ENCODE data around the gene PNCK. TPM values are rescaled to one million over a fixed set of nuclear protein-coding genes. Genes with fewer than 3 reads are reported as not detected.

The PNCK gene
- total RNA-seq, 1 experiment from 2014 or later, result 1.1 TPM

DNA sequence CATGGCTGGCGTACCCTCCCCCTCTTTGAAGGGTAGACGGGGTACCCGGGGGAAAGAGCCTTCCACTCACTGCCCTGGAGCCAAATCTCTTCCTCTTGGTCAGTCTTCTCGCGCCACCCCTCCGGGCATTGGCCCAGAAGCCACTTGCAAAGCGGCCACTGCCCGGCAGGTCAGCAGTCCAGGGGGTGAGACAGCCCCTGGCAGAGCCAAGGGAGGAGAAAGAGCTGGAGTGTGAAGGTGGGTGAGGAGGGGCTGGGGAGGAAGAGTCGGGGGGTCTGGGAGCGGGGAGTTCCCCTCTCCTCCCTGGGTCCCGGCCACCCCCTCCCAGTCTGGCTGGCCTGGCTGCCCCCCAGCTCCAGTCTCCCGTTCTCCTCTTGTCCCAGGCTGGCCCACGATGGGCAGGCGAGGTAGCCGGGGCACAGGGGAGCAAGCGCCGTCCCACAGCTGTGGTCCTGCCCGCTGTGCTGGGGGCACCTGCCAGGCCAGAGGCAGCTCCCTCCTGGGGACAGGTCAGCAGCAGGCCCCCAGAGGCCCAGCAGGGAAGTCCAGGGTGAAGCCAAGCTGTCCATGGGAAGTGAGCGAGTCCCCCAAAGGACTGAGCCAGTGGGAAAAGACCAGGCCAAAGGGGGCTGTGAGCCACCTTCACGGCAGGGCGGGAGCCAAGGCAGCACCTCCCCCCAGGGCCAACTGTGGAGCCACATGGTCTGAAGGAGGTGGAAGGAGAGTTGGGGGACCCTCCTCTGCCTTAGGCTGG is 48.2 kb downstream of the PNCK start:
- DNase-seq, result no peak
- H3K27me3 Mint-ChIP-seq (ENCODE audit: unreplicated experiment), result peaks cover 89% of the 10 kb centered on the region
- no TSS peak for BruUV-seq (replicated peaks)
- no peak overlapping the region for H3K27ac Mint-ChIP-seq (ENCODE audit: unreplicated experiment)
- H3K4me1 Mint-ChIP-seq (ENCODE audit: low read depth, unreplicated experiment), result no peaks in the 10 kb centered on the region
- TF ChIP-seq, protein P1, sequence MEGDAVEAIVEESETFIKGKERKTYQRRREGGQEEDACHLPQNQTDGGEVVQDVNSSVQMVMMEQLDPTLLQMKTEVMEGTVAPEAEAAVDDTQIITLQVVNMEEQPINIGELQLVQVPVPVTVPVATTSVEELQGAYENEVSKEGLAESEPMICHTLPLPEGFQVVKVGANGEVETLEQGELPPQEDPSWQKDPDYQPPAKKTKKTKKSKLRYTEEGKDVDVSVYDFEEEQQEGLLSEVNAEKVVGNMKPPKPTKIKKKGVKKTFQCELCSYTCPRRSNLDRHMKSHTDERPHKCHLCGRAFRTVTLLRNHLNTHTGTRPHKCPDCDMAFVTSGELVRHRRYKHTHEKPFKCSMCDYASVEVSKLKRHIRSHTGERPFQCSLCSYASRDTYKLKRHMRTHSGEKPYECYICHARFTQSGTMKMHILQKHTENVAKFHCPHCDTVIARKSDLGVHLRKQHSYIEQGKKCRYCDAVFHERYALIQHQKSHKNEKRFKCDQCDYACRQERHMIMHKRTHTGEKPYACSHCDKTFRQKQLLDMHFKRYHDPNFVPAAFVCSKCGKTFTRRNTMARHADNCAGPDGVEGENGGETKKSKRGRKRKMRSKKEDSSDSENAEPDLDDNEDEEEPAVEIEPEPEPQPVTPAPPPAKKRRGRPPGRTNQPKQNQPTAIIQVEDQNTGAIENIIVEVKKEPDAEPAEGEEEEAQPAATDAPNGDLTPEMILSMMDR (IDR thresholded peaks at IDR 0.05; ENCODE audit: unreplicated experiment), result no peak
- H3K9me3 Mint-ChIP-seq (ENCODE audit: low read depth, unreplicated experiment), result no peaks in the 10 kb centered on the region
- no peaks in the 10 kb centered on the region for H3K36me3 Mint-ChIP-seq (ENCODE audit: insufficient read depth, unreplicated experiment)
- no peak overlapping the region for H3K4me3 Mint-ChIP-seq (ENCODE audit: low read depth, unreplicated experiment)
- CTCF ChIA-PET, result interaction anchor here (0.6 kb wide), 1 partner anchor 22 kb away, joined by 3 read pairs; the partner anchor contains the start of gene DUSP9
- intact Hi-C loops (cut with micrococcal nuclease; ENCODE audit: unreplicated experiment), result no loop called here

DNA sequence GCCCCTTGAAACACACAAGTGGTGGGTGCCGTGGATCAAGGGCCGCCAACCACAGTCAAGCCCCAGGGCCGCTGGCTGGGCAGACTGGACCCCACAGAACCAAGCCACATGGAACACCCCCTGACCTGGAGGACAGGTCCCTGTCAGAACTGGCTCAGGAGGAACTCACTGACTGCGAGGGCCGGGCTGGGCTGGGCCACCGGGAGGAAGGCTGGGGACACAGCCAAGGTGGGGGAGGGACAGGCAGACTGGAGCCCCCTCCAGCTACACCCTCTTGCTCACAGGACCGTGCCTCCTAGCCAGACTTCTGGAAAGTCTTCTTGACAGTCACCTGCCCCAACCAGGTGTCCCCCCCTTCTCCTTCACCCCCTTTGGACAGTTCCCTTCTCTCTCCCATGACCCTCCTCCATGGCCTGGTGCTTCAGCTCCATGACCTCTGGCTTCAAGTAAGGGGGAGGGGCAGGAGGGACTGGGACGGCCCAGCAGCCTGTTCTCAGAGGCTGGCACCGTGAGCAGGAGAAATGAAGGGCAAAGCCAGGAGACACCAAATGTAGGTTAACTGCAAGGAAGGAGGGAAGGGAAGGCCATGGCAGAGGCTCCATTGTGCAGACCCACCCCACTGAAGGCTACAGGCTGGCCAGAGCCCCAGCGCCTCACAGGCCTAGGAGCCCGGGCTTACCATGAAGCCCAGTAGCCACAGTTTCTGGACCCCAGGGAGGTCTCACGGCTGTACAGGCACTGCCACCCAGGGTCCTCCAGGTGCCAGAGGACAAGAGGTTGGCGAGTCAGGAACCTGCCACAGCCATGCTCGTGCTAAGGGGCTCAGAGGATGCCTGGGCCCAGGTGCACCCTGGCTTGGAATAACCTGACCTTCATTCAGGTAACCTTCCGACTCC is 49.2 kb downstream of the PNCK start:
- H3K9me3 Mint-ChIP-seq (ENCODE audit: low read depth, unreplicated experiment), result no peaks in the 10 kb centered on the region
- no peak for DNase-seq
- TF ChIP-seq, protein P1 (IDR thresholded peaks at IDR 0.05; ENCODE audit: unreplicated experiment), result no peak
- peaks cover 79% of the 10 kb centered on the region for H3K27me3 Mint-ChIP-seq (ENCODE audit: unreplicated experiment)
- CTCF ChIA-PET, result no interaction called here
- H3K4me3 Mint-ChIP-seq (ENCODE audit: low read depth, unreplicated experiment), result no peak overlapping the region
- BruUV-seq (replicated peaks), result no TSS peak
- no peaks in the 10 kb centered on the region for H3K4me1 Mint-ChIP-seq (ENCODE audit: low read depth, unreplicated experiment)
- H3K36me3 Mint-ChIP-seq (ENCODE audit: insufficient read depth, unreplicated experiment), result no peaks in the 10 kb centered on the region
- intact Hi-C loops (cut with micrococcal nuclease; ENCODE audit: unreplicated experiment), result no loop called here
- H3K27ac Mint-ChIP-seq (ENCODE audit: unreplicated experiment), result no peak overlapping the region

DNA sequence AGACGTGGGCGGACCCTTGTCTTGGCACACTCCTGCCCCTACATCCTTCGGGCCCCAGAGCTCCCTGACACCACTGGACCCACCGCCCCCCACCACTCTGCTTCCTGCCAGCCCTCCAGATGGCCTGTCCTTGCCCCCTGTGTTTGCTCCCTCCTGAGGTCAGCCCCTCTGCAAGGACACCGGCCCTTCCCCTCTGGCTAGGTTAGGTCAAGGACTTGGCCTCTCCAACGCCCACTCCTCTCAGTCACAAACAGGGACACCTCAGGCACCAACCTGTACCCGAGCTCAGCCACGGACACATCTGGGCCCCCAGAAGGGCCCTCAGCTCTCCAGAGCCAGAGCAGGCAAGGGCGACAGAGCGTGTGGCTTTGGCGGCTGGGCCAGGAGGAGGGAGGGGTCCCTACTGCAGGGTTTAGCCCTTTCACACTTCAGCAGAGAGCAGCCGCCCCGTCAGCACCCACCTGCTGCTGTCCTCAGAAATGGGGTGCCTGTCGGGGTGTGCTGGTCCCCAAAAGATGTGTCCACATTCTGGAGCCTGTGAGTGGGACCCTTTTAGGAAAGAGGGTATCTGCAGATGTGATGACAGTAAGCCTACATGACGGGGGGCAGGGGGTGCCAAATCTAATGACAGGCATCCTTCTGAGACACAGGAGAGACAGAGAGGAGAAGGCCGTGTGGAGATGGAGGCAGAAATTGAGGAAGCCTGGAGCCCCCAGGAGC is 50.1 kb downstream of the PNCK start:
- Mint-ChIP-seq H3K36me3 (ENCODE audit: insufficient read depth, unreplicated experiment) (no peaks in the 10 kb centered on the region), H3K4me1 (ENCODE audit: low read depth, unreplicated experiment) (no peaks in the 10 kb centered on the region), H3K27ac (ENCODE audit: unreplicated experiment) (no peak overlapping the region), H3K27me3 (ENCODE audit: unreplicated experiment) (peaks cover 79% of the 10 kb centered on the region), H3K9me3 (ENCODE audit: low read depth, unreplicated experiment) (no peaks in the 10 kb centered on the region), H3K4me3 (ENCODE audit: low read depth, unreplicated experiment) (no peak overlapping the region)
- TF ChIP-seq, protein P1 (IDR thresholded peaks at IDR 0.05; ENCODE audit: unreplicated experiment), result no peak
- CTCF ChIA-PET, result no interaction called here
- intact Hi-C loops (cut with micrococcal nuclease; ENCODE audit: unreplicated experiment), result no loop called here
- BruUV-seq (replicated peaks), result no TSS peak
- no peak for DNase-seq

- Mint-ChIP-seq H3K9me3 (ENCODE audit: low read depth, unreplicated experiment) (no peaks in the 10 kb centered on the region), H3K27ac (ENCODE audit: unreplicated experiment) (no peak overlapping the region), H3K36me3 (ENCODE audit: insufficient read depth, unreplicated experiment) (no peaks in the 10 kb centered on the region), H3K27me3 (ENCODE audit: unreplicated experiment) (peaks cover 81% of the 10 kb centered on the region), H3K4me1 (ENCODE audit: low read depth, unreplicated experiment) (no peaks in the 10 kb centered on the region), H3K4me3 (ENCODE audit: low read depth, unreplicated experiment) (no peak overlapping the region)
- TF ChIP-seq, protein P1 (IDR thresholded peaks at IDR 0.05; ENCODE audit: unreplicated experiment), result no peak
- intact Hi-C loops (cut with micrococcal nuclease; ENCODE audit: unreplicated experiment), result no loop called here
- no peak for DNase-seq
- no TSS peak for BruUV-seq (replicated peaks)
- CTCF ChIA-PET, result no interaction called here
These were observed 50.8 kb downstream of the PNCK start for GRCh38 chrX:153622661-153623309.

All from Calu3 (cell line).